Measurements from ENCODE around the gene SELENBP1.

DNA sequence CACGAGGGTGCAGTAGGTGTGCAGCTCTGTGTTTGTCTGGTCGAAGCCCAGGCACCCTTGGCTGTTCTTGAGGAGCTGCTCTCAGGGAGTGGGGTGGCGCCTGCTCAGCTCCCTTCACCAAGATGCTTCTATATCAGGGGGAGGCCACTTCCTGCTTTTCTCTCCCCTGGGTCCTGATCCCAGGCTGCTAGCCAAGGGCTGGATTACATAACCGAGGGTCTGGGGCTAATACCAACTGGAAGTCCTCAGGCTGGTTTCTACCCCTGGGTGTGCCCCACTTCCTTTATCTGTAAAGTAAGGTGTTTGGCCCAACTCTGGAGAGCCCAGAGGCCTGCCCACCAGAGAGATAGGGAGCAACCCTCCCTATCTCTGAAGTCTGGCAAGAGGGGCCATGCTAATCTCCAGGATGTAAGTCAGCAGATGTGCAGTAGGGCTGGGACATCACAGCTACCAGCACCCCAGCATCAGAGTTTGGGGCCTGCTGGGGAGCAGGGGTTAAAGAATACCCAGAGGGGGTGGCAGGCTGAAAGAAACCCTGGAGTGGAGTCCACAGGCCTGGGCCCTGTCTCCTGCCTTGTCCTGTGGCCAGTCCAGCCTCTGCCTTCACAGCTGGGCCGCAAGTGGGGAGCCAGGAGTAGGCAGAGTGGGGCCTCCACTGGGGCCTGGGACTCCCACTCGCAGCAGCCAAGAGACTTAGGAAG is 2.1 kb downstream of the SELENBP1 start:
- TF ChIP-seq E2F5 (CRISPR knock-in tag; conservative IDR thresholded peaks at IDR 0.05) (no peak), MYC (CRISPR knock-in tag; IDR thresholded peaks at IDR 0.05; ENCODE audit: borderline replicate concordance) (no peak), SIN3A (IDR thresholded peaks at IDR 0.05; ENCODE audit: borderline replicate concordance, low read depth, low read length) (no peak), NONO (IDR thresholded peaks at IDR 0.05) (no peak), NONO (CRISPR knock-in tag; conservative IDR thresholded peaks at IDR 0.05) (no peak), JARID2 (CRISPR knock-in tag; IDR thresholded peaks at IDR 0.05; ENCODE audit: insufficient replicate concordance) (no peak), ATF3 (CRISPR knock-in tag; IDR thresholded peaks at IDR 0.05) (no peak), ZNF780A (CRISPR knock-in tag; IDR thresholded peaks at IDR 0.05) (no peak), ZNF589 (CRISPR knock-in tag; conservative IDR thresholded peaks at IDR 0.05) (no peak), NR2F6 (IDR thresholded peaks at IDR 0.05) (no peak), NR2F6 (CRISPR knock-in tag; IDR thresholded peaks at IDR 0.05) (no peak)
- TF ChIP-seq, protein P1, sequence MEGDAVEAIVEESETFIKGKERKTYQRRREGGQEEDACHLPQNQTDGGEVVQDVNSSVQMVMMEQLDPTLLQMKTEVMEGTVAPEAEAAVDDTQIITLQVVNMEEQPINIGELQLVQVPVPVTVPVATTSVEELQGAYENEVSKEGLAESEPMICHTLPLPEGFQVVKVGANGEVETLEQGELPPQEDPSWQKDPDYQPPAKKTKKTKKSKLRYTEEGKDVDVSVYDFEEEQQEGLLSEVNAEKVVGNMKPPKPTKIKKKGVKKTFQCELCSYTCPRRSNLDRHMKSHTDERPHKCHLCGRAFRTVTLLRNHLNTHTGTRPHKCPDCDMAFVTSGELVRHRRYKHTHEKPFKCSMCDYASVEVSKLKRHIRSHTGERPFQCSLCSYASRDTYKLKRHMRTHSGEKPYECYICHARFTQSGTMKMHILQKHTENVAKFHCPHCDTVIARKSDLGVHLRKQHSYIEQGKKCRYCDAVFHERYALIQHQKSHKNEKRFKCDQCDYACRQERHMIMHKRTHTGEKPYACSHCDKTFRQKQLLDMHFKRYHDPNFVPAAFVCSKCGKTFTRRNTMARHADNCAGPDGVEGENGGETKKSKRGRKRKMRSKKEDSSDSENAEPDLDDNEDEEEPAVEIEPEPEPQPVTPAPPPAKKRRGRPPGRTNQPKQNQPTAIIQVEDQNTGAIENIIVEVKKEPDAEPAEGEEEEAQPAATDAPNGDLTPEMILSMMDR (CRISPR knock-in tag; IDR thresholded peaks at IDR 0.05): no peak
- TF ChIP-seq, protein P2, sequence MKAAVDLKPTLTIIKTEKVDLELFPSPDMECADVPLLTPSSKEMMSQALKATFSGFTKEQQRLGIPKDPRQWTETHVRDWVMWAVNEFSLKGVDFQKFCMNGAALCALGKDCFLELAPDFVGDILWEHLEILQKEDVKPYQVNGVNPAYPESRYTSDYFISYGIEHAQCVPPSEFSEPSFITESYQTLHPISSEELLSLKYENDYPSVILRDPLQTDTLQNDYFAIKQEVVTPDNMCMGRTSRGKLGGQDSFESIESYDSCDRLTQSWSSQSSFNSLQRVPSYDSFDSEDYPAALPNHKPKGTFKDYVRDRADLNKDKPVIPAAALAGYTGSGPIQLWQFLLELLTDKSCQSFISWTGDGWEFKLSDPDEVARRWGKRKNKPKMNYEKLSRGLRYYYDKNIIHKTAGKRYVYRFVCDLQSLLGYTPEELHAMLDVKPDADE (CRISPR knock-in tag; IDR thresholded peaks at IDR 0.05): no peak
